Thyroid gland (tissue), 4 donors: ENCODE results near the gene ARHGAP22.

Experiments
- CTCF ChIP-seq, 6 experiments: fragments of 200-600 bp in 3 of 6; fragments of 450-650 bp in 3 of 6; sonication (generic) in 3 of 6; IDR thresholded peaks; one replicate each; pipeline ENCODE4 v1.5.1; 2016 to 2019; ENCODE audit warnings: antibody characterized with exemption in 6 of 6, mild to moderate bottlenecking in 2 of 6, inconsistent platforms in 1 of 6, moderate library complexity in 1 of 6
- POLR2A ChIP-seq, 2 donors: fragments of 450-650 bp; IDR thresholded peaks; one replicate each; pipeline ENCODE4 v1.6.1; 2017; ENCODE audit warnings: antibody characterized with exemption in 2 of 2, mild to moderate bottlenecking in 2 of 2, moderate library complexity in 1 of 2

GRCh38 chr10:48485711-48486110 is 119.2 kb downstream of the ARHGAP22 start:
- TF ChIP-seq CTCF (IDR thresholded peaks at IDR 0.05), result no peak
- TF ChIP-seq POLR2A (IDR thresholded peaks at IDR 0.05), result no peak
